ENCODE results near the gene TDRD12.
"Not testable (repeated sequence)": the region's sequence is repeated elsewhere in the genome, so short reads cannot be mapped to it uniquely, and the experiment has no call there.

Gene TDRD12

GRCh38 chr19:32694316-32694715, 25.3 kb upstream of the TDRD12 start:
- DNase-seq: not testable (repeated sequence)

GRCh38 chr19:32694851-32695250, 24.7 kb upstream of the TDRD12 start:
- not testable (repeated sequence) for DNase-seq

- not testable (repeated sequence) for DNase-seq
Measured at GRCh38 chr19:32695506-32695905, 24.1 kb upstream of the TDRD12 start.

- peak; percentile 24 for DNase-seq
Measured at GRCh38 chr19:32696771-32697170, 22.8 kb upstream of the TDRD12 start.

- DNase-seq: not testable (repeated sequence)
Measured at GRCh38 chr19:32700129-32700528, 19.4 kb upstream of the TDRD12 start.

- DNase-seq: no peak
Measured at GRCh38 chr19:32702010-32702409, 17.6 kb upstream of the TDRD12 start.

GRCh38 chr19:32704006-32704405, 15.6 kb upstream of the TDRD12 start:
- not testable (repeated sequence) for DNase-seq

GRCh38 chr19:32708457-32708856, 11.1 kb upstream of the TDRD12 start:
- no peak for DNase-seq

GRCh38 chr19:32709032-32709431, 10.5 kb upstream of the TDRD12 start:
- DNase-seq: no peak

GRCh38 chr19:32711747-32712146, 7.8 kb upstream of the TDRD12 start:
- DNase-seq: no peak

- DNase-seq: not testable (repeated sequence)
Measured at GRCh38 chr19:32716203-32716602, 3.4 kb upstream of the TDRD12 start.

- DNase-seq: no peak
Measured at GRCh38 chr19:32717496-32717895, 2.1 kb upstream of the TDRD12 start.

GRCh38 chr19:32718286-32718685, 1.3 kb upstream of the TDRD12 start:
- DNase-seq: no peak

- DNase-seq: no peak
Measured at GRCh38 chr19:32720216-32720935, 809 bp downstream of the TDRD12 start.

GRCh38 chr19:32720936-32721250, 1.3 kb downstream of the TDRD12 start:
- DNase-seq: no peak

- no peak for DNase-seq
Measured at GRCh38 chr19:32735936-32736335, 16.4 kb downstream of the TDRD12 start.

GRCh38 chr19:32743021-32743420, 23.5 kb downstream of the TDRD12 start:
- DNase-seq: no peak

- no peak for DNase-seq
Measured at GRCh38 chr19:32743447-32743846, 23.9 kb downstream of the TDRD12 start.

- DNase-seq: no peak
Measured at GRCh38 chr19:32744555-32745325, 25.2 kb downstream of the TDRD12 start.

GRCh38 chr19:32745594-32746251, 26.2 kb downstream of the TDRD12 start:
- peak; percentile 59 for DNase-seq

- DNase-seq: peak; percentile 71
Measured at GRCh38 chr19:32746631-32747196, 27.1 kb downstream of the TDRD12 start.

GRCh38 chr19:32748497-32748896, 28.9 kb downstream of the TDRD12 start:
- DNase-seq: no peak

- DNase-seq: no peak
Measured at GRCh38 chr19:32748948-32749347, 29.4 kb downstream of the TDRD12 start.

GRCh38 chr19:32749361-32749760, 29.8 kb downstream of the TDRD12 start:
- DNase-seq: no peak

Data from CD4-positive, alpha-beta T cell treated with Interferon gamma for 1 hour (primary cell).